Endothelial cell of umbilical vein (primary cell): ENCODE measurements around the gene COBLL1. TPM values are rescaled to one million over a fixed set of nuclear protein-coding genes. Genes with fewer than 3 reads are reported as not detected.

Experiments used
- BruUV-seq: library from RNA; stranded (reverse); fragments of 400-500 nt; replicated peaks from 2 replicates; lab custom pipeline; 2021; lab: Mats Ljungman, UMichigan
- CTCF ChIA-PET: fragments of 300-600, 350-600 bp; sonication (Branson Sonifier 250); formaldehyde crosslinking; loops from one replicate; lab custom pipeline; 2021; ENCODE audit warnings: antibody characterized with exemption, inconsistent platforms; lab: Charles Lee
- POLR2A ChIA-PET: fragments of 300-600, 350-600 bp; sonication (Branson Sonifier 250); formaldehyde crosslinking; loops from one replicate; lab custom pipeline; 2021; ENCODE audit warnings: antibody characterized with exemption, inconsistent platforms; lab: Charles Lee
- DNase-seq: peaks from one replicate; pipeline ENCODE4 v3.0.0-alpha.2; 2011; ENCODE audit warnings: low read depth, low spot score
- FAIRE-seq: peaks from 2 replicates; lab custom pipeline; 2011; peaks lifted over from hg19 to GRCh38; lab: Jason Lieb, UNC
- H2AFZ ChIP-seq: 2 replicates; pipeline ENCODE4 v1.6.0; 2012; ENCODE audit warnings: low read depth, low read length, control low read depth, inconsistent platforms
- H3K27ac ChIP-seq: 2 replicates; pipeline ENCODE4 v1.5.1; 2011; ENCODE audit warnings: low read depth, mild to moderate bottlenecking, control low read depth, low read length, moderate library complexity; ENCODE audit not compliant: insufficient read depth
- H3K27me3 ChIP-seq, 2 experiments: 2 replicates each; pipeline versions ENCODE4 v1.6.0 to v1.6.1; 2011; ENCODE audit warnings: low read length in 2 of 2, mixed read lengths in 1 of 2; ENCODE audit not compliant: control insufficient read depth in 2 of 2, insufficient read depth in 2 of 2
- H3K36me3 ChIP-seq, 2 experiments: 2 replicates in 1 of 2; 3 replicates in 1 of 2; pipeline ENCODE4 v1.5.1; 2011; ENCODE audit warnings: low read length in 2 of 2, mild to moderate bottlenecking in 1 of 2, moderate library complexity in 1 of 2; ENCODE audit not compliant: control insufficient read depth in 2 of 2, insufficient read depth in 2 of 2; ENCODE audit errors: extremely low read depth in 1 of 2
- H3K4me1 ChIP-seq: 3 replicates; pipeline ENCODE4 v1.5.1; 2011; ENCODE audit warnings: mild to moderate bottlenecking, low read length; ENCODE audit not compliant: control insufficient read depth, insufficient read depth; ENCODE audit errors: extremely low read depth
- H3K4me2 ChIP-seq: 2 replicates; pipeline ENCODE4 v1.6.1; 2011; ENCODE audit warnings: low read length, control low read depth, mixed read lengths; ENCODE audit not compliant: insufficient read depth
- H3K4me3 ChIP-seq, 3 experiments: fragments of 200-600 bp in 1 of 3; sonication (generic), shearing (Covaris generic) in 1 of 3; replicated peaks in 1 of 3; 2 replicates each; pipeline ENCODE4 v1.5.1; 2011 to 2016; ENCODE audit warnings: control low read depth in 3 of 3, low read length in 3 of 3, mild to moderate bottlenecking in 2 of 3, inconsistent platforms in 1 of 3, low read depth in 1 of 3, moderate library complexity in 1 of 3; ENCODE audit not compliant: insufficient read depth in 1 of 3
- H3K79me2 ChIP-seq: 2 replicates; pipeline ENCODE4 v1.6.0; 2012; ENCODE audit warnings: low read length, inconsistent platforms; ENCODE audit not compliant: control insufficient read depth, insufficient read depth
- H3K9ac ChIP-seq: replicated peaks from 2 replicates; pipeline ENCODE3; 2011; ENCODE audit warnings: low read length, control low read depth; ENCODE audit not compliant: insufficient read depth; ENCODE audit errors: extremely low read depth
- H3K9me1 ChIP-seq: replicated peaks from 3 replicates; pipeline ENCODE4 v1.6.0; 2011; ENCODE audit warnings: mild to moderate bottlenecking, low read length; ENCODE audit not compliant: control insufficient read depth, insufficient read depth; ENCODE audit errors: extremely low read depth
- H3K9me3 ChIP-seq: replicated peaks from 2 replicates; pipeline ENCODE4 v1.5.1; 2012; ENCODE audit warnings: low read length, inconsistent platforms; ENCODE audit not compliant: control insufficient read depth, insufficient read depth
- H4K20me1 ChIP-seq: replicated peaks from 2 replicates; pipeline ENCODE3; 2011; ENCODE audit warnings: mild to moderate bottlenecking, low read length; ENCODE audit not compliant: control insufficient read depth, insufficient read depth; ENCODE audit errors: extremely low read depth
- EZH2 ChIP-seq: IDR thresholded peaks from 2 replicates; pipeline ENCODE4 v1.6.1; 2012; ENCODE audit warnings: borderline replicate concordance, low read depth, mild to moderate bottlenecking, moderate library complexity, low read length, inconsistent platforms; ENCODE audit not compliant: severe bottlenecking
- FOS ChIP-seq: IDR thresholded peaks from 2 replicates; pipeline ENCODE4 v1.6.1; 2011; ENCODE audit warnings: mild to moderate bottlenecking, low read length, moderate library complexity, borderline replicate concordance; ENCODE audit not compliant: insufficient read depth
- GATA2 ChIP-seq: IDR thresholded peaks from 2 replicates; pipeline ENCODE4 v1.7.0; 2011; ENCODE audit warnings: low read depth, mild to moderate bottlenecking, moderate library complexity, mixed read lengths, low read length; ENCODE audit not compliant: insufficient read length, insufficient read depth
- JUN ChIP-seq: IDR thresholded peaks from 2 replicates; pipeline ENCODE4 v1.6.1; 2011; ENCODE audit warnings: borderline replicate concordance, low read depth; ENCODE audit not compliant: insufficient read length, insufficient read depth
- MYC ChIP-seq: IDR thresholded peaks from one replicate; pipeline ENCODE4 v1.6.1; 2011; ENCODE audit warnings: mild to moderate bottlenecking, low read depth, low read length
- POLR2A ChIP-seq: IDR thresholded peaks from 2 replicates; pipeline ENCODE4 v1.6.1; 2012; ENCODE audit warnings: low read depth, mild to moderate bottlenecking, control low read depth, low read length
- POLR2AphosphoS5 ChIP-seq: IDR thresholded peaks from 2 replicates; pipeline ENCODE4 v1.6.1; 2012; ENCODE audit warnings: low read depth, mild to moderate bottlenecking, control low read depth, low read length, moderate library complexity; ENCODE audit not compliant: insufficient read depth
- dilution Hi-C: fragments of 300-500 bp; cut with MboI; formaldehyde crosslinking; loops from one replicate; pipeline ENCODE4 v1.15.0; 2019; ENCODE audit warnings: low sequenced_read_pairs; ENCODE audit not compliant: extremely low pct_ligation_motif_present
- intact Hi-C: fragments of 100-400 bp; cut with micrococcal nuclease; formaldehyde crosslinking; loops from one replicate; pipeline ENCODE4 v1.10.0; 2022
- polyA plus RNA-seq, 4 experiments: library from polyadenylated mRNA; depleted of rRNA in 3 of 4; stranded (reverse) in 3 of 4; unstranded in 1 of 4; fragments of >200 nt; gene quantifications; 2 replicates each; pipeline versions ENCODE4 v1.2.1 to v1.2.3, GENCODE V29; 2011 to 2012; ENCODE audit warnings: missing spikeins in 1 of 4
- total RNA-seq: library from RNA; stranded (reverse); gene quantifications from 2 replicates; pipeline ENCODE4 v1.2.3, GENCODE V29; 2021
- TF ChIP-seq, protein P1 (sequence below): IDR thresholded peaks from 2 replicates; pipeline ENCODE4 v1.6.1; 2011; ENCODE audit not compliant: insufficient read depth, insufficient read length
- TF ChIP-seq, protein P2 (sequence below), 2 donors: IDR thresholded peaks; 1 replicate in 1 of 2; 2 replicates in 1 of 2; pipeline ENCODE4 v1.5.1; 2011; ENCODE audit warnings: low read length in 2 of 2, mild to moderate bottlenecking in 2 of 2, moderate library complexity in 2 of 2, control low read depth in 1 of 2, inconsistent platforms in 1 of 2, low read depth in 1 of 2; ENCODE audit not compliant: insufficient read depth in 1 of 2; ENCODE audit errors: extremely low read depth in 1 of 2

COBLL1 gene
- total and polyA plus RNA-seq, 2 donors (not counting 3 experiments of a cell fraction or from before 2014, with no cell fraction given), result 9.1 to 38.4 TPM

DNA sequence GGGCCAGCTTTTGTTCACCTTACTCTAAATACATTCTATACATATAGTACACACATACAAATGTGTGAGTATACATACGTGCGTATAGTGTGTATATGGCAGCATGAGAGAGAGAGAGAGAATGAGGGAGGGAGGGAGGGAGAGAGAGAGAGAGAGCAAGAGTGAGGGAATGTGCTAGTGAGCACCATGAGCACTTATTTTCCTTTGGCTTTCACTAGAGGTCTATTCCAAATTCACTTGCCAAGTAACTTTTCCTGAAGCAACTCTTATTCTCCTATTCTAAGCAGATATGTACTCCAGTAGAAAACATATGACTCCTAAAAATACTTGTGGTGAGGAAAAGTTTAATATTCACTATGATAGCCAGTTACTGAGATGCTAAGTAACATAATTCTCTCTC is 85.7 kb downstream of the COBLL1 start:
- dilution Hi-C loops (no loop called here), intact Hi-C loops (no loop called here)
- Histone ChIP-seq H4K20me1 (no peaks in the 10 kb centered on the region), H3K9me3 (no peaks in the 10 kb centered on the region), H2AFZ (no peak overlapping the region), H3K79me2 (no peaks in the 10 kb centered on the region), H3K4me3 (no peak overlapping the region), H3K4me2 (no peak overlapping the region), H3K9ac (no peak overlapping the region), H3K4me1 (peaks cover 3% of the 10 kb centered on the region), H3K27ac (no peak overlapping the region), H3K9me1 (peaks cover 2% of the 10 kb centered on the region), H3K27me3 (no peaks in the 10 kb centered on the region), H3K36me3 (no peaks in the 10 kb centered on the region)
- no peak for TF ChIP-seq POLR2A
- TF ChIP-seq GATA2, result no peak
- TF ChIP-seq FOS, result no peak
- no peak for TF ChIP-seq JUN
- TF ChIP-seq MYC, result no peak
- TF ChIP-seq POLR2AphosphoS5, result no peak
- TF ChIP-seq, protein P1, sequence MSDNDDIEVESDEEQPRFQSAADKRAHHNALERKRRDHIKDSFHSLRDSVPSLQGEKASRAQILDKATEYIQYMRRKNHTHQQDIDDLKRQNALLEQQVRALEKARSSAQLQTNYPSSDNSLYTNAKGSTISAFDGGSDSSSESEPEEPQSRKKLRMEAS, result no peak
- TF ChIP-seq EZH2, result no peak
- TF ChIP-seq, protein P2, sequence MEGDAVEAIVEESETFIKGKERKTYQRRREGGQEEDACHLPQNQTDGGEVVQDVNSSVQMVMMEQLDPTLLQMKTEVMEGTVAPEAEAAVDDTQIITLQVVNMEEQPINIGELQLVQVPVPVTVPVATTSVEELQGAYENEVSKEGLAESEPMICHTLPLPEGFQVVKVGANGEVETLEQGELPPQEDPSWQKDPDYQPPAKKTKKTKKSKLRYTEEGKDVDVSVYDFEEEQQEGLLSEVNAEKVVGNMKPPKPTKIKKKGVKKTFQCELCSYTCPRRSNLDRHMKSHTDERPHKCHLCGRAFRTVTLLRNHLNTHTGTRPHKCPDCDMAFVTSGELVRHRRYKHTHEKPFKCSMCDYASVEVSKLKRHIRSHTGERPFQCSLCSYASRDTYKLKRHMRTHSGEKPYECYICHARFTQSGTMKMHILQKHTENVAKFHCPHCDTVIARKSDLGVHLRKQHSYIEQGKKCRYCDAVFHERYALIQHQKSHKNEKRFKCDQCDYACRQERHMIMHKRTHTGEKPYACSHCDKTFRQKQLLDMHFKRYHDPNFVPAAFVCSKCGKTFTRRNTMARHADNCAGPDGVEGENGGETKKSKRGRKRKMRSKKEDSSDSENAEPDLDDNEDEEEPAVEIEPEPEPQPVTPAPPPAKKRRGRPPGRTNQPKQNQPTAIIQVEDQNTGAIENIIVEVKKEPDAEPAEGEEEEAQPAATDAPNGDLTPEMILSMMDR (IDR thresholded peaks at IDR 0.05; ENCODE audit: extremely low read depth in 1 of 2, insufficient read depth in 1 of 2, low read depth in 1 of 2, low read length in 2 of 2), result no peak
- BruUV-seq, result no TSS peak
- FAIRE-seq, result no peak
- CTCF ChIA-PET, result no interaction called here
- DNase-seq, result no peak
- POLR2A ChIA-PET, result no interaction called here
